Suprapubic skin (tissue), 4 donors: ENCODE results near the gene PEDS1. TPM values are rescaled to one million over a fixed set of nuclear protein-coding genes. Genes with fewer than 3 reads are reported as not detected.

Experiments used
- DNase-seq, 2 donors: peaks; one replicate each; pipeline ENCODE4 v3.0.0-alpha.2; 2019; ENCODE audit warnings: low spot score in 2 of 2
- H3K27ac ChIP-seq: fragments of 200-600 bp; sonication (generic); one replicate; pipeline ENCODE4 v1.5.1; 2019
- H3K27me3 ChIP-seq: fragments of 200-600 bp; sonication (generic); one replicate; pipeline ENCODE4 v1.5.1; 2019
- H3K36me3 ChIP-seq: fragments of 200-600 bp; sonication (generic); one replicate; pipeline ENCODE4 v1.5.1; 2019
- H3K4me1 ChIP-seq: fragments of 200-600 bp; sonication (generic); one replicate; pipeline ENCODE4 v1.5.1; 2019
- H3K4me3 ChIP-seq: fragments of 200-600 bp; sonication (generic); one replicate; pipeline ENCODE4 v1.5.1; 2019; ENCODE audit warnings: mild to moderate bottlenecking
- H3K9me3 ChIP-seq: fragments of 200-600 bp; sonication (generic); one replicate; pipeline ENCODE4 v1.5.1; 2019
- EP300 ChIP-seq: sonication (generic); formaldehyde crosslinking; IDR thresholded peaks from one replicate; pipeline ENCODE4 v1.6.1; 2017; ENCODE audit warnings: antibody characterized with exemption
- POLR2A ChIP-seq, 2 donors: fragments of 450-650 bp; IDR thresholded peaks; one replicate each; pipeline ENCODE4 v1.6.1; 2017; ENCODE audit warnings: antibody characterized with exemption in 2 of 2, mild to moderate bottlenecking in 2 of 2, moderate library complexity in 2 of 2
- POLR2AphosphoS5 ChIP-seq, 3 donors: sonication (generic); formaldehyde crosslinking; IDR thresholded peaks; one replicate each; pipeline ENCODE4 v1.6.1; 2017; ENCODE audit warnings: antibody characterized with exemption in 3 of 3
- WGBS: methylation state at CpG from one replicate; pipeline ENCODE4 v1.1.5; 2018; 5-methylcytosine and 5-hydroxymethylcytosine counted together
- total RNA-seq, 4 donors: library from RNA; depleted of rRNA; stranded (reverse); fragments of >200 nt; gene quantifications; one replicate each; pipeline ENCODE4 v1.1.0, GENCODE V29; 2016
- TF ChIP-seq, protein P1 (sequence below), 2 donors: fragments of 200-600 bp in 1 of 2; fragments of 450-650 bp in 1 of 2; sonication (generic) in 1 of 2; IDR thresholded peaks; one replicate each; pipeline ENCODE4 v1.5.1; 2016 to 2019; ENCODE audit warnings: antibody characterized with exemption in 2 of 2, mild to moderate bottlenecking in 1 of 2, moderate library complexity in 1 of 2

PEDS1 gene
- total RNA-seq, 4 donors from 2014 or later = 30.5 to 82.2 (median 57.3) TPM

DNA sequence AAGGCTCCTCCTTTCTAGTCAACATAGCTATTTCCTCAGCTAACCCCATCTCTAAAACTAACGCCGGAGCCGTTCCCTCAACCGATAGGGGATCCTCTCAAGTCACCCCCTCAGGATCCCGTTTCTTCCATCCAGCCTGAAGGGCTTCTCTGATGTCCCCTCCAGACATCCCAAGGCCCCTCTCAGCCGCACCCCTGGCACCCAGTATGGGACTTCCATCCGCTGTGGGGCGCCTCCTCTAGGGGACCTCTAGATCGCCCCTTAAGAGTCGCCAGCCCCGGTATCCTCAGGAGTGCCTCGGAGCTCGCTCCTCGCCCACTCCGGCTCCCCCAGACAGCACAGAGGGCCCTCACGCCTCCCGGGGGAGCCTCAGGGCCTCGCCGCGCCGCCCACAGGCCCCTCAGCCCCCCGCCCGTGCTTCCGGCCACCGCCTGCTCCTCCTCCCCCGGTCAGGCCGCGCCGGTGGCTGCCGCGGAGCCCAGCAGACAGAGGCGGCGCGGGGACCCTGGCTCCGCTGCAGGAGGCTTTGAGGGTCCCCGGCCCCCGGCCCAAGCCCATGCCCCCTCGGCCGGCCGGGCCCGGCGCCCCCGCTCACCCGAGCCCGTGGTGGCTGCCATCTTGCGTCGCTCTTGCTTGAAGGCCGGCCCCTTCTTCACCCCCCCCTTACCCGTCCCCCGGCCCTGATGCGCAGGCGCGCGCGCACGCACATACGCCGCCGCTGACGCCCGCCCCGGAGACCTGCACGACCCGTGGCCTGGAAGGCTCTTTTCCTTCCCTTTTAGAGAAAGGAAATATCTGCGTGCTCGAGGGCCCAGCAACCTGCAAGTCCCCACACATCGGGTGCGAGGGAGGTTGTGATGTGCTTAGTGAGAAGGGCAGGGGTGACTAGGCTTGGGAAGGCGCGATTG lies 40.8 kb downstream of the PEDS1 start, which contains the start of gene UBE2V1:
UBE2V1 (minus strand) TSS at position 639 of the 908 bp plus-strand sequence; CDS start at position 617, 22 bp downstream.
- Histone ChIP-seq H3K9me3 (no peaks in the 10 kb centered on the region), H3K4me3 (peak within 1 kb of the TSS; percentile 99), H3K27me3 (no peaks in the 10 kb centered on the region), H3K4me1 (peaks cover 77% of the 10 kb centered on the region), H3K27ac (peak within 1 kb of the TSS; percentile 96), H3K36me3 (no peaks in the 10 kb centered on the region)
- WGBS = under 1% methylated on average over 33 of the region's 70 CpGs
- peak; percentile 94 to 95 for DNase-seq
- TF ChIP-seq POLR2A (IDR thresholded peaks at IDR 0.05) (peak in 1 of 2 donors; percentile 75), EP300 (no peak), POLR2AphosphoS5 (IDR thresholded peaks at IDR 0.05) (peak in 1 of 3 donors; percentile 28)
- TF ChIP-seq, protein P1, sequence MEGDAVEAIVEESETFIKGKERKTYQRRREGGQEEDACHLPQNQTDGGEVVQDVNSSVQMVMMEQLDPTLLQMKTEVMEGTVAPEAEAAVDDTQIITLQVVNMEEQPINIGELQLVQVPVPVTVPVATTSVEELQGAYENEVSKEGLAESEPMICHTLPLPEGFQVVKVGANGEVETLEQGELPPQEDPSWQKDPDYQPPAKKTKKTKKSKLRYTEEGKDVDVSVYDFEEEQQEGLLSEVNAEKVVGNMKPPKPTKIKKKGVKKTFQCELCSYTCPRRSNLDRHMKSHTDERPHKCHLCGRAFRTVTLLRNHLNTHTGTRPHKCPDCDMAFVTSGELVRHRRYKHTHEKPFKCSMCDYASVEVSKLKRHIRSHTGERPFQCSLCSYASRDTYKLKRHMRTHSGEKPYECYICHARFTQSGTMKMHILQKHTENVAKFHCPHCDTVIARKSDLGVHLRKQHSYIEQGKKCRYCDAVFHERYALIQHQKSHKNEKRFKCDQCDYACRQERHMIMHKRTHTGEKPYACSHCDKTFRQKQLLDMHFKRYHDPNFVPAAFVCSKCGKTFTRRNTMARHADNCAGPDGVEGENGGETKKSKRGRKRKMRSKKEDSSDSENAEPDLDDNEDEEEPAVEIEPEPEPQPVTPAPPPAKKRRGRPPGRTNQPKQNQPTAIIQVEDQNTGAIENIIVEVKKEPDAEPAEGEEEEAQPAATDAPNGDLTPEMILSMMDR (IDR thresholded peaks at IDR 0.05) = peak in 1 of 2 donors; percentile 28

DNA sequence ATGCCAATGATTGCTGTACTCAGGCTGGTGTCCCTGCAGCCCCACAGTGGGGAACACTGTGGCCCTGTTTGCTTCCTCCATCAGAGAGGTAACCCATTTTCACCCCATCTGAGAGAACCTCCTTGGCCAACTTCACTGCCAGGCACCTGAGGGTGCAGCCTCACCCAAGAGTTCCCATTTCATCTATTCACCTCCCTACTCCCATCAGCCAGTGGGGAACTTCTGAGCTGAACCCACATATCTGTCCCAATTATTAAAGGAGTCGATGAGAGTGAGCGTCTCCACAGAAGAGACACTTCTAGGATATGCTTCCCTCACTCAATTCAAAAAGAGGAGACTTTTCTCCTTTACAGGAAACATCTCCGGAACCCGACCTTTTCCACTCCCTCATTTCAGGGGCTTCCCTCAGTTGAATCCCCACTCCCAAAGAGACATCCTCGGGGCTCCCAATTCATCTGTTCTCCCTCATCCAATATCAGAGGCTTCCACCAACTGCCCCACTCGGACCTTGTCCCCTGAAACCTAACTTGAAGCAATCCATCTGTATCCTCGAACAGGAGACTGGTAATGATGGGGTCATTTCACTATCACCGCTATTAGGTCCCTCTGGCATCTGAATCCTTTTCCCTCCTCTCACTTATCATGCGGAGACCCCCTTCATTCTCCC lies 41.6 kb downstream of the PEDS1 start:
- Histone ChIP-seq H3K27me3 (no peaks in the 10 kb centered on the region), H3K4me1 (peaks cover 83% of the 10 kb centered on the region), H3K4me3 (peak overlapping the region; percentile 99), H3K9me3 (no peaks in the 10 kb centered on the region), H3K27ac (peak overlapping the region; percentile 96), H3K36me3 (no peaks in the 10 kb centered on the region)
- 3% methylated on average over 9 of the region's 9 CpGs for WGBS
- TF ChIP-seq, protein P1 (IDR thresholded peaks at IDR 0.05) = no peak
- TF ChIP-seq POLR2A (IDR thresholded peaks at IDR 0.05) = no peak
- TF ChIP-seq POLR2AphosphoS5 (IDR thresholded peaks at IDR 0.05) = no peak
- TF ChIP-seq EP300 = no peak
- DNase-seq = peak; percentile 29 to 56

DNA sequence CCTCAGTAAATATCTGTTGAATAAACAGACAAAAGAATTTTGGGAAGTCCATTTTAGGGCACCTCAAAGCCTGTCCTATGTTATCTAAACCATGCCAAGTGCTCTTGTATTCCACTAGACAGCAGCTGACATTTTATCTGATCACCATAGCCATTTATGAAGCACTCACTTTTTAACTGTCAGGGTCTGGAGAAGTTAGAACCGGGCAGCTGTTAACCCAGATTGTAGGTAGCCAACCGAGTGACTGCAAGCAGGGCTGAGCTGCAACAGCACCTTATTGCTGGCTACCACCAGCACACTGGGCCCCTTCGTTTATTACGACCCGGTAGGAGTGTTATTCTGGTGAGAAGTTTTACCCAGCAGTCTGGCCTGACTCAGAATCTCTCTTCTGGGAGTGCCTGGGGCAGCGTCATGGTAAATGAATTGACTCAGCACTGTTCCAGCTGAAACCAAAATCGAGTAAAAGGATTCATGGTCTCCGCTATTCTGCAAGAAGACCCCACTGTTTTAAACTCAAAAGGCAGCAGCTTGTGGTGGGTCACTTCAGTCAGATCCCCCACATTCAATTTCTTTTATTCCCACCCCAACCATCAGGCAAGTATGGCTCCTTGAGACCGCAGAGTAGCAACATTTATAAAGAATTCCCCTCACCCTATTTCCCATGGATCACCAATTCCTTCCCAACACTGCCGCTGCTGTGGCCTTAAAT lies 42.2 kb downstream of the PEDS1 start:
- DNase-seq = peak; percentile 13 to 48
- WGBS = 45% methylated on average over 10 of the region's 10 CpGs
- H3K4me3 ChIP-seq = peak overlapping the region; percentile 99

DNA sequence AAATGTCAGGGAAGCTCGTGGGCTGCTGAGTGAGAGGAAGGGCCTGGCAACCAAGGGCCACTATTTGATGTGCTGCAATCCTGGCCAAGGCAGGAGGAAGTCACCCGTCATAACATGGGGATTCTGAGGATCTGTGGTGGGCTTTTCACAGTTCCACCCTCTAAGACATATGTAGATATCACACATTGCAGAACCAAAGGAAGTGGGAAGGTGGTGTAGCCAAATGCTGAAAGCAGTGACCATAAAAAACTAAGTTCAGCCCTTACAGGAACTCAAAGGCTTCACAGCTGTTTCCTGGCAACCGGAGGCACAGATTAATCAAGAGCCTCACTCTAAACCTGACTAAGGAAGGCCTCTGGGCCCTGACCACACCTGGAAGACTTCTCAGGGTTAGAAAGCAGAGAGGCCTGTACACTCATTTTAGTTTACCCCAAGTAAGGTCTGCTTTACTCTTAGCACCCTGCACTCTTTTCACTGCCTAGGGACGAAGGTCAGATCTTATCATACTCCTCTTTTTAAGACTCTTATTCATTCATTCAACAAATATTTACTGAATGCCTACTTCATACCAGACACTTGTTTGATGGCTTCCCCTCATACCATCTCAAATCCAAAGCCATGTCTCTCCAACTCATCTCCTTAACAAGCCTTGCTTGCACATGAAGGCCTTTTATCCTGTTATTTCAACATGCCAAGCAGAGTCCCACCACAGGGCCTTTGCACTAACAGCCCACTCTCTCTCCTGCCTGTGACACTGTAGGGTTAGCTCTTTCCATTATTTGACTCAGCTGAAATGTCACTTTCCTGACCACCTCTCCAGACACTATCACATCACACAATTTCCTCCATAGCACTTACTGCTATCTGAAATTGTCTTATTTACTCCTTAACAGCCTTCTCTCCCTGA lies 43.1 kb downstream of the PEDS1 start:
- peaks cover 77% of the 10 kb centered on the region for H3K4me1 ChIP-seq

More for the DNA sequence above, 42.2 kb downstream of the PEDS1 start:
- H3K4me1 ChIP-seq = peaks cover 82% of the 10 kb centered on the region
- TF ChIP-seq POLR2A (IDR thresholded peaks at IDR 0.05) (no peak), POLR2AphosphoS5 (IDR thresholded peaks at IDR 0.05) (no peak)
- no peaks in the 10 kb centered on the region for H3K36me3 ChIP-seq
- no peak overlapping the region for H3K27ac ChIP-seq
- no peaks in the 10 kb centered on the region for H3K9me3 ChIP-seq
- H3K27me3 ChIP-seq = no peaks in the 10 kb centered on the region

More for the DNA sequence above, 43.1 kb downstream of the PEDS1 start:
- no peak overlapping the region for H3K27ac ChIP-seq
- no peak for TF ChIP-seq POLR2A (IDR thresholded peaks at IDR 0.05)
- TF ChIP-seq POLR2AphosphoS5 (IDR thresholded peaks at IDR 0.05) = no peak
- TF ChIP-seq EP300 = no peak
- TF ChIP-seq, protein P1 (IDR thresholded peaks at IDR 0.05) = no peak
- peak; percentile 18 to 44 for DNase-seq
- no peaks in the 10 kb centered on the region for H3K36me3 ChIP-seq
- H3K27me3 ChIP-seq = no peaks in the 10 kb centered on the region
- WGBS = 40% methylated on average over 4 of the region's 4 CpGs
- no peak overlapping the region for H3K4me3 ChIP-seq
- no peaks in the 10 kb centered on the region for H3K9me3 ChIP-seq
